Measurements from ENCODE around the gene CRBN.

DNA sequence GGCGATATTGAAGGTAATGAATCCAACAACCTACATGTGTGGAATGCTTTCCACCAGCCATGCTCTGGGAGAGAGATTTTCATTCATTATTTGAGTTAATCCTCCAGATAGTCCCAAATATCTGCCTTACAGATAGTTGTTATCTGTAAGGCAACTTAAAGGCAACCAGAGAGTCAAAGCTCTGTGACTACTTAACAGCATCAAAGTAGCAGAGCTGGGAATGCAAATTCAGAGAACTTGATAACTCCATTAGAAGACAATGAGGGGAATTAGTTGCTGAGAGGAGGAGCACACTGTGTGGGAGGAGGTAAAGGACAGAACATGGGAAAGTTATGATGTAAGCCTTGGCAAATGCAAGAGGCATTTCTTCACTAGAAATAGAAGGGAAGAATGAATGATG is 10.5 kb upstream of the CRBN start:
- TF ChIP-seq ZBTB7A (IDR thresholded peaks at IDR 0.05; ENCODE audit: low read depth) (no peak), EP300 (IDR thresholded peaks at IDR 0.05; ENCODE audit: borderline replicate concordance) (no peak)
